Activated CD4-positive, alpha-beta T cell treated with anti-CD3 and anti-CD28 coated beads, Interleukin-2, amount 10 ng/mL, durations not matched to agents 24 days and 14 days (primary cell): ENCODE data around the gene OSBPL8. TPM values are rescaled to one million over a fixed set of nuclear protein-coding genes. Genes with fewer than 3 reads are reported as not detected.

Source experiments
- DNase-seq: peaks from one replicate; pipeline ENCODE4 v3.0.0; 2022
- H3K27ac Mint-ChIP-seq: one replicate; pipeline ENCODE4 v1.8.0; 2022; ENCODE audit warnings: mild to moderate bottlenecking, mixed read lengths
- H3K27me3 Mint-ChIP-seq: one replicate; pipeline ENCODE4 v1.8.0; 2022; ENCODE audit warnings: mixed read lengths
- H3K36me3 Mint-ChIP-seq: one replicate; pipeline ENCODE4 v1.8.0; 2022; ENCODE audit warnings: low read depth, mild to moderate bottlenecking, mixed read lengths
- H3K4me1 Mint-ChIP-seq: one replicate; pipeline ENCODE4 v1.8.0; 2021; ENCODE audit warnings: mixed read lengths
- H3K4me3 Mint-ChIP-seq: one replicate; pipeline ENCODE4 v1.8.0; 2022; ENCODE audit warnings: mild to moderate bottlenecking, moderate library complexity, mixed read lengths
- H3K9me3 Mint-ChIP-seq: one replicate; pipeline ENCODE4 v1.8.0; 2021; ENCODE audit warnings: mixed read lengths
- intact Hi-C: fragments of 100-400 bp; cut with micrococcal nuclease; formaldehyde crosslinking; loops from one replicate; pipeline ENCODE4 v1.15.1; 2023
- total RNA-seq: library from RNA; stranded (reverse); gene quantifications from 2 replicates; pipeline ENCODE4 v1.2.3, GENCODE V29; 2022

OSBPL8 gene, protein sequence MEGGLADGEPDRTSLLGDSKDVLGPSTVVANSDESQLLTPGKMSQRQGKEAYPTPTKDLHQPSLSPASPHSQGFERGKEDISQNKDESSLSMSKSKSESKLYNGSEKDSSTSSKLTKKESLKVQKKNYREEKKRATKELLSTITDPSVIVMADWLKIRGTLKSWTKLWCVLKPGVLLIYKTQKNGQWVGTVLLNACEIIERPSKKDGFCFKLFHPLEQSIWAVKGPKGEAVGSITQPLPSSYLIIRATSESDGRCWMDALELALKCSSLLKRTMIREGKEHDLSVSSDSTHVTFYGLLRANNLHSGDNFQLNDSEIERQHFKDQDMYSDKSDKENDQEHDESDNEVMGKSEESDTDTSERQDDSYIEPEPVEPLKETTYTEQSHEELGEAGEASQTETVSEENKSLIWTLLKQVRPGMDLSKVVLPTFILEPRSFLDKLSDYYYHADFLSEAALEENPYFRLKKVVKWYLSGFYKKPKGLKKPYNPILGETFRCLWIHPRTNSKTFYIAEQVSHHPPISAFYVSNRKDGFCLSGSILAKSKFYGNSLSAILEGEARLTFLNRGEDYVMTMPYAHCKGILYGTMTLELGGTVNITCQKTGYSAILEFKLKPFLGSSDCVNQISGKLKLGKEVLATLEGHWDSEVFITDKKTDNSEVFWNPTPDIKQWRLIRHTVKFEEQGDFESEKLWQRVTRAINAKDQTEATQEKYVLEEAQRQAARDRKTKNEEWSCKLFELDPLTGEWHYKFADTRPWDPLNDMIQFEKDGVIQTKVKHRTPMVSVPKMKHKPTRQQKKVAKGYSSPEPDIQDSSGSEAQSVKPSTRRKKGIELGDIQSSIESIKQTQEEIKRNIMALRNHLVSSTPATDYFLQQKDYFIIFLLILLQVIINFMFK
- 90.8 and 92.0 TPM in 2 replicates for total RNA-seq

DNA sequence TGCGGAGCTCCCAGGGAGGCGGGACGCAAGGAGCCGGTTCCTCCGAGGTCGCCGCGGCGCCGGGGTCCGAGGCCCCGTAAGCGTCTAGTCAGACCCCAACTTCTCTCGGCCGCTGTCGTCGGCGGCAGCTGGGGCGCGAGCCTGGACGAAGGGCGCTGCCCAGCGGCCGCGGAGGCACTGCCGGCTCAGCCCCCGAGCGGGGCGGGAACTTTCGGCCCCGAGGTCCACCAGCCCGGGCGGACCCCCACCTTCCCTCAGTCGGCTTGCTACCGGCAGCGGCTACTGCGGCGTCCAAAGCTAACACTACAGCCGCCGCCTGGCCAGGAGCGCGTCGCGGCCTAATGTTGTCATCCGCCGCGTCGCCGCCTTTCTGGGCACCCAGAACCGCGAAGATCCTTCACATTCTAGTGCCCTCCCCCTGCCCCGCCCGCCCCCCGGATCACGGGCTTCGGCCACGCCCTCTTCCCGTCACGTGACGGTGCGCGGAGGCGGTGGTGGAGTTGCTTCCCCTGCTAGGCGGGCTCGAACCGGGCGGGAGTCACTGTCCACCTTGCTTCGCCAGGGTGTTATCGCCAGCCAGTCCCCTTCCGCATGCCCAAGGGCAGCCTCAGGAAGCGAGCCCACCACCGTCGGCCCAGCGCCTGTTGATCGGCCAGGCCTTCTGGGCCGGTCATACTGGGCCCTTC lies at the start of gene OSBPL8:
Gene OSBPL8, minus strand, starts transcription at position 372 of the 686 bp plus-strand sequence. CDS start 72,220 bp downstream, outside the sequence.
- peak; percentile 98 for DNase-seq
- Mint-ChIP-seq H3K27me3 (no peaks in the 10 kb centered on the region), H3K4me1 (peaks cover 38% of the 10 kb centered on the region), H3K27ac (peak within 1 kb of the TSS; percentile 99), H3K4me3 (peak within 1 kb of the TSS; percentile 95), H3K9me3 (no peaks in the 10 kb centered on the region), H3K36me3 (peaks cover 11% of the 10 kb centered on the region)
- intact Hi-C loops = loop anchor here (1.0 to 10.0 kb wide), 12 partner anchors 29 to 1165 kb away; partner anchors contain the start of genes E2F7, GLIPR1, GLIPR1L2 and KRR1

GRCh38 chr12:76608070-76608469 lies 48.5 kb upstream of the OSBPL8 start:
- H3K4me3 Mint-ChIP-seq = no peak overlapping the region
- H3K9me3 Mint-ChIP-seq = no peaks in the 10 kb centered on the region
- H3K27ac Mint-ChIP-seq = no peak overlapping the region
- peaks cover 16% of the 10 kb centered on the region for H3K27me3 Mint-ChIP-seq
- no peak for DNase-seq
- H3K36me3 Mint-ChIP-seq = no peaks in the 10 kb centered on the region
- H3K4me1 Mint-ChIP-seq = no peaks in the 10 kb centered on the region
- intact Hi-C loops = no loop called here

DNA sequence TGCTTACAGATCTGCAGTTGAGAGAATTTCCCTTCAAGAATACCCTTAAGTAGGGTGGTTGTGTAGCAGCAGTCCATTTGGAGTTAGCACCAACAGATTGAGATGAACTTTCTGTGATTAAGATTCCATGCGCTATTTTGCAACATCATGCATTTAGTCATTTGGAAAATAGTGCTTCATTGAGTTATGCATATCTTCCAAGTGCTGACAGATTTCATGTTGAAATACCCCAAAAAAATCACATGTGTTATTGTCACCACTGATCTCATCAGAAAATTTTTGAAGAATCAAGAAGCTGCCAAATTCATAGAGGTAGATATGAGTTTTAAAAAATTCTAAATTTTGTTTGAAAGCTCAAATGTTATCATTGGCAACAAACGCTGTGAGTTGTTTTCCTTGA lies 35.5 kb upstream of the OSBPL8 start:
- Mint-ChIP-seq H3K36me3 (no peaks in the 10 kb centered on the region), H3K4me1 (no peaks in the 10 kb centered on the region), H3K27me3 (peaks cover 3% of the 10 kb centered on the region), H3K9me3 (peaks cover 4% of the 10 kb centered on the region), H3K4me3 (no peak overlapping the region), H3K27ac (no peak overlapping the region)
- intact Hi-C loops = no loop called here
- DNase-seq = no peak

DNA sequence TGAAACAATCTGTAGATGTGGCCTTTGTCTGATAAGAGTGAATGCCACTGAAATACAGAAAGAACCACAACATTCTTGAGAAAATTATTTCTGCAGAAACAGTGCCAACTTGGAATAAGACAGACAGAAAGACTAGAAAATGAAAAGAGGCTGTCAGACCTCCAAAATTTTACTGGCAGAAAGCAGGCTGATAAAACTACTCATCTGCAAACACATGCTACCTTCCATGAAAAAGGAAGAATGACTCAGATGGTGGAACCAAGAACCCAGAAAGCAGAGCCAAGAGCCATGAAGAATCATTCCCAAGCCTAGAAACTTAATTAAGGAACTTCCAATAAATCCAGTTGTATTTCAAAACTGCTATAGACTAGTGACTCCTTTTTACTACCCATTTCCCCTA lies 31.9 kb upstream of the OSBPL8 start:
- DNase-seq = no peak
- no peaks in the 10 kb centered on the region for H3K36me3 Mint-ChIP-seq
- peaks cover 11% of the 10 kb centered on the region for H3K4me1 Mint-ChIP-seq
- intact Hi-C loops = no loop called here
- no peak overlapping the region for H3K4me3 Mint-ChIP-seq
- peaks cover under 1% of the 10 kb centered on the region for H3K27me3 Mint-ChIP-seq
- peaks cover 4% of the 10 kb centered on the region for H3K9me3 Mint-ChIP-seq
- no peak overlapping the region for H3K27ac Mint-ChIP-seq

- peak; percentile 45 for DNase-seq
- Mint-ChIP-seq H3K36me3 (no peaks in the 10 kb centered on the region), H3K9me3 (peaks cover 4% of the 10 kb centered on the region), H3K27me3 (no peaks in the 10 kb centered on the region), H3K4me1 (peaks cover 11% of the 10 kb centered on the region), H3K4me3 (no peak overlapping the region), H3K27ac (no peak overlapping the region)
- intact Hi-C loops = no loop called here
Measured at GRCh38 chr12:76590131-76590530, 30.6 kb upstream of the OSBPL8 start.

- Mint-ChIP-seq H3K27me3 (no peaks in the 10 kb centered on the region), H3K27ac (no peak overlapping the region), H3K36me3 (no peaks in the 10 kb centered on the region), H3K4me3 (no peak overlapping the region), H3K4me1 (peaks cover 11% of the 10 kb centered on the region), H3K9me3 (peaks cover 4% of the 10 kb centered on the region)
- intact Hi-C loops = loop anchor here (2.0 to 10.0 kb wide), 3 partner anchors 30 to 244 kb away; partner anchors contain the start of genes BBS10 and OSBPL8
- peak; percentile 49 for DNase-seq
Measured at GRCh38 chr12:76588881-76589565, 29.5 kb upstream of the OSBPL8 start.

DNA sequence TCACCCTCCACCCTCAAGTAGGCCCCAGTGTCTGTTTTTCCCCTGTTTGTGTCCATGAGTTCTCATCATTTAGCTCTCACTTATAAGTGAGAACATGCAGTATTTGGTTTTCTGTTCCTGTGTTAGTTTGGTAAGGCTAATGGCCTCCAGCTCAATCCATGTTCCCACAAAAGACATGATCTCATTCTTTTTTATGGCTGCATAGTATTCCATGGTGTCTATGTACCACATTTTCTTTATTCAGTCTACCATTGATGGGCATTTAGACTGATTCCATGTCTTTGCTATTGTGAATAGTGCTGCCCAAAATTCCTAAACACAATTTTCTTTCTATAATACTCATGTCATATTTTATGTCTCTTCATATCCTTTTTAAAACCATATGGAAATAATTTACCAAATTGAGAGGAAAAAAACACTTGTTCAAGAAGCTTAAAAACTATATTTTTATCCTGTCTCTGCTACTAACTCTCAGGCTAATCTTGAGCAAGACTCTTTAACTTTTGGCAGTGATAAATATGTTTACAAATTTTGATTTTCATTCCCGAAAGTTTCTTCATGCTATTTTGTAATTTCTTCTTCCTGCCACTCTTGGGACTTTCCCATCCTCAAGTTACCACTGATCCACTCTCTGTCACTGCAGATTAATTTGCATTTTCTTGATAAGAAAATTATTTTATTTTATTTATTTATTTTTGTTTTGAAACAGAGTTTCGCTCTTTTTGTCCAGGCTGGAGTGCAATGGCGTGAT lies 28.0 kb upstream of the OSBPL8 start:
- Mint-ChIP-seq H3K4me1 (peaks cover 11% of the 10 kb centered on the region), H3K27ac (no peak overlapping the region), H3K4me3 (no peak overlapping the region), H3K36me3 (no peaks in the 10 kb centered on the region), H3K9me3 (peaks cover 4% of the 10 kb centered on the region), H3K27me3 (no peaks in the 10 kb centered on the region)
- DNase-seq = no peak
- intact Hi-C loops = loop anchor here (2.0 to 10.0 kb wide), 3 partner anchors 29 to 243 kb away; partner anchors contain the start of genes BBS10 and OSBPL8

DNA sequence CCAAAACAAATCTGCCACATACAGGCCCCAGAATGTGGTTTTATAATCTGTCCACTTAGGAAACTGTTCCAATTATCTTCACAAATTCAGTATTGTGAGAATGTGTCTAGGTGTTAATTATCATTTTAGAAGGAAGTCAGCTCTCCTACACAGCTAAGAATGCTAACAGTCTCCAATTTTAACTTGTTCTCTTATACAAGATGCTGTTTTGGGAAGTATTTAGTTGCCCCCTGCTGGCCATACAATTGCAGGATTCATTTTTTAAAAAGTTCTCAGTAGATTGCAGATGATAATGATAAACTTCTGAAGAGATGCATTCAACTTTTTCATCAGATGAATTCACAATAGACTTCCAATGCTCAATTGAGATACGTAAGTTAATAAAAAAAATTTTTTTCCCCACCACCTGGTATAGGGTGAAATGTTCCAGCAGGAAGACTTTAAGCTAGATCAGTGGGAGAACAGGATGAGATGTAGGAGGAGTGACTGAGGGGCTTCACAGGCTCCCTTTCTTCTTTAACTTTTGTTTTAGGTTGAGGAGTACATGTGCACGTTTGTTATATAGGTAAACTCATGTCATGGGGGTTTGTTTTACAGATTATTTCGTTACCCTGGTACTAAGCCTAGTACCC lies 27.3 kb upstream of the OSBPL8 start:
- Mint-ChIP-seq H3K27ac (peak overlapping the region; percentile 18), H3K4me3 (no peak overlapping the region), H3K4me1 (peaks cover 11% of the 10 kb centered on the region), H3K27me3 (no peaks in the 10 kb centered on the region), H3K36me3 (no peaks in the 10 kb centered on the region), H3K9me3 (peaks cover 4% of the 10 kb centered on the region)
- DNase-seq = peak; percentile 79
- intact Hi-C loops = loop anchor here (10.0 kb wide), 2 partner anchors 132 to 242 kb away; partner anchors contain the start of gene BBS10

- no peak overlapping the region for H3K4me3 Mint-ChIP-seq
- H3K27me3 Mint-ChIP-seq = no peaks in the 10 kb centered on the region
- no peaks in the 10 kb centered on the region for H3K36me3 Mint-ChIP-seq
- DNase-seq = no peak
- peaks cover 4% of the 10 kb centered on the region for H3K4me1 Mint-ChIP-seq
- no peak overlapping the region for H3K27ac Mint-ChIP-seq
- intact Hi-C loops = loop anchor here (10.0 kb wide), 2 partner anchors 128 to 238 kb away; partner anchors contain the start of gene BBS10
- no peaks in the 10 kb centered on the region for H3K9me3 Mint-ChIP-seq
Measured at GRCh38 chr12:76583301-76583700, 23.7 kb upstream of the OSBPL8 start.

DNA sequence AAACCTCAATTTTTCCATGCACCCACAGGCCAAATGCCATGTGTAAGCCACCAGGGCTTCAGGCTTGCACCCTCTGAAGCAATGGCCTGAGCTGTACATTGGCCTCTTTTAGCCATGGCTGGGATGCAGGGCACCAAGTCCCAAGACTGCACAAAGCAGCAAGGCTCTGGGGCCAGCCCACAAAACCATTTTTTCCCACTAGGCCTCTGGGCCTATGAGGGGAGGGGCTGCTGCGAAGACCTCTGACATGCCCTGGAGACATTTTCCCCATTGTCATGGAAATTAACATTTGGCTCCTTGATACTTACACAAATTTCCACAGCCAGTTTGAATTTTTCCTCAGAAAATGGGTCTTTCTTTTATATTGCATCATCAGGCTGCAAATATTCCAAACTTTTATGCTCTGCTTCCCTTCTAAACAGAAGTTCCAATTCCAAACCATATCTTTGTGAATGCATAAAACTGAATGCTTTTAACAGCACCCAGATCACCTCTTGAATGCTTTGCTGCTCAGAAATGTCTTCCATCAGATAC lies 14.3 kb upstream of the OSBPL8 start:
- intact Hi-C loops = no loop called here
- no peak overlapping the region for H3K27ac Mint-ChIP-seq
- H3K27me3 Mint-ChIP-seq = no peaks in the 10 kb centered on the region
- no peak for DNase-seq
- no peak overlapping the region for H3K4me3 Mint-ChIP-seq
- H3K36me3 Mint-ChIP-seq = no peaks in the 10 kb centered on the region
- H3K9me3 Mint-ChIP-seq = peaks cover 8% of the 10 kb centered on the region
- H3K4me1 Mint-ChIP-seq = peaks cover 5% of the 10 kb centered on the region

DNA sequence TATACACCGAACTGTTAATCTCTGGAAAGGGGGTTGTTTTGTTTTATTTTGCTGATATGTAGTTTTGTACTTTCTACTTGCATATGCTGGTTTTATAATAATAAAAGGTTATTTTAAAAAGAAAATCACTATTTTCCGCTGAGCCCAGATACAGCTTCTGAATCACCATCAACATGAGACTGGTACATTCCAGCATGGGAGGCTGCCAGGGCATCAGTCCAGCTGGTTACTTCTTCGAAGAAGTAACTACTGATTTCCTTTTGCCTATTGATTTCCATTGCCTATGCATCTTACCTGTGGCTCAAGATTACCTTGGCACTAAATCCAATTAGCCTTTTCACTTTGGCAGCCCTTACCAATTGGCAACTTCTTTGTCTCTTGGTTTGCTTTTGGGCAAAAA lies 11.7 kb upstream of the OSBPL8 start:
- intact Hi-C loops = no loop called here
- H3K4me3 Mint-ChIP-seq = no peak overlapping the region
- H3K4me1 Mint-ChIP-seq = peaks cover 5% of the 10 kb centered on the region
- H3K9me3 Mint-ChIP-seq = peaks cover 8% of the 10 kb centered on the region
- no peaks in the 10 kb centered on the region for H3K27me3 Mint-ChIP-seq
- DNase-seq = peak; percentile 22
- H3K27ac Mint-ChIP-seq = no peak overlapping the region
- H3K36me3 Mint-ChIP-seq = no peaks in the 10 kb centered on the region
